H1 (cell line): ENCODE data around the gene FOXP4. TPM values are rescaled to one million over a fixed set of nuclear protein-coding genes. Genes with fewer than 3 reads are reported as not detected.

Source experiments
- ASH2L ChIP-seq: fragments of 200-600, 300-600 bp; sonication (generic); IDR thresholded peaks from one replicate; pipeline ENCODE4 v1.7.1; 2017; ENCODE audit warnings: low read length
- CTBP2 ChIP-seq: IDR thresholded peaks from 2 replicates; pipeline ENCODE4 v1.7.0; 2011; ENCODE audit warnings: borderline replicate concordance, mild to moderate bottlenecking, moderate library complexity, mixed read lengths, low read length; ENCODE audit not compliant: insufficient read depth, insufficient read length
- EZH2 ChIP-seq: fragments of 200-600 bp; sonication (generic); IDR thresholded peaks from 2 replicates; pipeline ENCODE4 v1.7.1; 2012; ENCODE audit warnings: low read depth, mild to moderate bottlenecking, moderate library complexity, low read length, inconsistent platforms; ENCODE audit not compliant: severe bottlenecking
- JUN ChIP-seq: IDR thresholded peaks from 2 replicates; pipeline ENCODE4 v1.6.1; 2011; ENCODE audit warnings: low read depth, mild to moderate bottlenecking, improper control_type of control experiment, low read length
- NANOG ChIP-seq: IDR thresholded peaks from 2 replicates; pipeline ENCODE4 v1.6.1; 2011; ENCODE audit warnings: low read length, low read depth, mild to moderate bottlenecking, inconsistent platforms; ENCODE audit not compliant: insufficient read depth, poor library complexity, severe bottlenecking
- POLR2AphosphoS5 ChIP-seq: IDR thresholded peaks from 2 replicates; pipeline ENCODE4 v1.6.1; 2011; ENCODE audit warnings: low read depth, low read length
- RBBP5 ChIP-seq: IDR thresholded peaks from 2 replicates; pipeline ENCODE4 v1.7.1; 2012; ENCODE audit warnings: low read depth, mild to moderate bottlenecking, inconsistent platforms, low read length, moderate library complexity, borderline replicate concordance
- polyA plus RNA-seq, 7 experiments: library from polyadenylated mRNA; depleted of rRNA in 3 of 7; stranded (reverse) in 5 of 7; unstranded in 2 of 7; fragments of >200 nt in 5 of 7; fragments of 200-250 nt in 2 of 7; gene quantifications; 1 replicate in 5 of 7; 2 replicates in 1 of 7; 4 replicates in 1 of 7; pipeline versions ENCODE4 v1.2.1 to v1.2.3, GENCODE V29; 2011 to 2013; ENCODE audit warnings: missing spikeins in 2 of 7, mixed read lengths in 2 of 7
- total RNA-seq: library from RNA; stranded (reverse); fragmentation: NEBNext Ultra II Directional; extraction: Animal tissue kit (Norgen Biotek cat#: 25700); gene quantifications from 2 replicates; pipeline ENCODE4 v1.2.1, GENCODE V29; 2021

The FOXP4 gene
- total and polyA plus RNA-seq, 2 of the 8 experiments (the other 6 are each of a cell fraction or from before 2014, with no cell fraction given), result 4.8 to 13.3 TPM

DNA sequence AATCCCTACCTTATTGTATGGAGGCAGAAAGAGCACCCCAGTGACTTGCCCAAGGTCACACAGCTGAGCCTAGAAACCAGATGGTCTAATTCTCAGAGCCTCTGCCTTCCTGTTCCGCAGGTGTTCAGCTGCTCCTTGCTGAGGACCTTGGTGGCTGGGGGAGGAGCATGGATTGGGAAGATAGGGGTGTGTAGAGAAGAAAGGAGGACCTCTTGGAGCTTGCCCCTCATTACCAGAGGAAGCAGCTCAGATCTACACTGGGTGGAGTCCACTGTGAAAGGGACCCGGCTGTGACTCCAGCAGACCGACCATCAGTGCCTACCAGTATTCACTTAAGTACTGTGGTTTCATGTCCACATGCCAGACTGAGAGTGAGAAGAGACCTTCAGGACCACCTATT is 15.2 kb downstream of the FOXP4 start (continued):
- TF ChIP-seq ASH2L (no peak), POLR2AphosphoS5 (no peak), RBBP5 (no peak), CTBP2 (no peak), JUN (no peak), EZH2 (no peak), NANOG (no peak)
